Measurements from ENCODE around the gene CCDC40. TPM values are rescaled to one million over a fixed set of nuclear protein-coding genes. Genes with fewer than 3 reads are reported as not detected.

The CCDC40 gene
- total and polyA plus RNA-seq, 9 of the 15 experiments (the other 6 are each of a cell fraction or from before 2014, with no cell fraction given) = 0.07 to 0.33 TPM; not detected in 7

DNA sequence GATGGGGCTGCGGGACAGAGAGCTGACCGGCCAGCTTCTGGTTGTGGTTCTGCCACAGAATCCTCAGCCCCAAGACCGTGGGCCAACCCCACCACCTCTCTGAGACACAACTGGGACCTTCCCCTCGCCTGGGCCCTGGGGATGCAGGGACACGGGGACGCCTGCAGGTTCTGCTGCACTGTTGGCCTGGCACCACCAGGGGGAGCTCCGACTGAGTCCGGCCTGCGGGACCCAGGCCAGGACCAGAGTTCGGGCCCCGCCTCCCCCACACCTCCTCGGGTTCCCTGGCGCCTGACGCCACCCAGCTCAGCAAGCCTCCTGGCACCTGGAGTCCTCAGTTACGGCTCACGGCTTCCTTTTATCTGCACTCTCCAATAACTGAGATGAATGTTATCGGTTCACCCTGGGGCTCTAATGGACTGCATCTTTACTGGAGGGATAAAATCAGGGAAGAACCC, 28.0 kb upstream of the CCDC40 start:
- DNase-seq (ENCODE audit: extremely low read depth in 1 of 4, low spot score in 3 of 4) = peak; percentile 84 to 94 (median 91)
- no peaks in the 10 kb centered on the region for H3K79me2 ChIP-seq (ENCODE audit: control insufficient read depth, insufficient read depth, low read length)
- no peaks in the 10 kb centered on the region for H3K9me1 ChIP-seq (ENCODE audit: control insufficient read depth, insufficient read depth, low read length)
- no peak overlapping the region for H3K4me3 ChIP-seq
- H2AFZ ChIP-seq (ENCODE audit: low read depth, low read length) = no peak overlapping the region
- no TSS peak for BruUV-seq (replicated peaks)
- no peaks in the 10 kb centered on the region for H3K9me3 ChIP-seq (replicated peaks; ENCODE audit: control insufficient read depth, insufficient read depth, low read depth, low read length)
- H3K4me2 ChIP-seq (ENCODE audit: insufficient read depth, low read length) = no peak overlapping the region
- peaks cover 25 to 86% of the 10 kb centered on the region in 2 experiments for H3K27me3 ChIP-seq (ENCODE audit: control insufficient read depth in 2 of 2, insufficient read depth in 2 of 2, low read length in 2 of 2)
- H4K20me1 ChIP-seq (replicated peaks; ENCODE audit: control insufficient read depth, insufficient read depth, low read length) = peaks cover 7% of the 10 kb centered on the region
- 3% methylated on average over 17 of the region's 17 CpGs for WGBS (ENCODE audit: insufficient coverage, low coverage, missing lambda C conversion rate)
- intact Hi-C loops (cut with micrococcal nuclease) (loop anchor here (5.0 kb wide), 1 partner anchor 119 kb away; no protein-coding TSS in a partner anchor), in situ Hi-C loops (cut with MboI) (no loop called here)
- peak; percentile 88 for FAIRE-seq
- ChIA-PET CTCF (ENCODE audit: low intra/inter-chr PET ratio) (interaction anchor here (0.9 kb wide), 1 partner anchor 973 kb away, joined by 5 read pairs; no protein-coding TSS in a partner anchor), POLR2A (interaction anchor here (0.6 to 0.7 kb wide), 3 partner anchors 9 to 624 kb away, joined by 3 read pairs; no protein-coding TSS in a partner anchor)
- H3K36me3 ChIP-seq (ENCODE audit: control insufficient read depth, insufficient read depth, low read length) = no peaks in the 10 kb centered on the region
- H3K9ac ChIP-seq (ENCODE audit: insufficient read depth in 1 of 2, low read depth in 2 of 2, low read length in 2 of 2) = no peak overlapping the region
- H3K27ac ChIP-seq (ENCODE audit: extremely low read depth, low read depth, low read length) = no peak overlapping the region
- peak; percentile 94 for ATAC-seq
- H3K4me1 ChIP-seq (replicated peaks in 1 of 2; ENCODE audit: control insufficient read depth in 2 of 2, insufficient read depth in 2 of 2, low read length in 2 of 2) = peaks cover 0 to 40% of the 10 kb centered on the region in 2 experiments; a peak in 2 of 5 replicates
- TF ChIP-seq ZFP36 (IDR thresholded peaks at IDR 0.05; ENCODE audit: low read depth, low read length, partially characterized antibody) = peak; percentile 19
- peak; percentile 35 for TF ChIP-seq POU5F1 (IDR thresholded peaks at IDR 0.05; ENCODE audit: borderline replicate concordance, low read depth, low read length, partially characterized antibody)
- TF ChIP-seq SMC3 (conservative IDR thresholded peaks at IDR 0.05; ENCODE audit: insufficient read depth, low read depth, low read length) = peak; percentile 69
- TF ChIP-seq, protein P1, sequence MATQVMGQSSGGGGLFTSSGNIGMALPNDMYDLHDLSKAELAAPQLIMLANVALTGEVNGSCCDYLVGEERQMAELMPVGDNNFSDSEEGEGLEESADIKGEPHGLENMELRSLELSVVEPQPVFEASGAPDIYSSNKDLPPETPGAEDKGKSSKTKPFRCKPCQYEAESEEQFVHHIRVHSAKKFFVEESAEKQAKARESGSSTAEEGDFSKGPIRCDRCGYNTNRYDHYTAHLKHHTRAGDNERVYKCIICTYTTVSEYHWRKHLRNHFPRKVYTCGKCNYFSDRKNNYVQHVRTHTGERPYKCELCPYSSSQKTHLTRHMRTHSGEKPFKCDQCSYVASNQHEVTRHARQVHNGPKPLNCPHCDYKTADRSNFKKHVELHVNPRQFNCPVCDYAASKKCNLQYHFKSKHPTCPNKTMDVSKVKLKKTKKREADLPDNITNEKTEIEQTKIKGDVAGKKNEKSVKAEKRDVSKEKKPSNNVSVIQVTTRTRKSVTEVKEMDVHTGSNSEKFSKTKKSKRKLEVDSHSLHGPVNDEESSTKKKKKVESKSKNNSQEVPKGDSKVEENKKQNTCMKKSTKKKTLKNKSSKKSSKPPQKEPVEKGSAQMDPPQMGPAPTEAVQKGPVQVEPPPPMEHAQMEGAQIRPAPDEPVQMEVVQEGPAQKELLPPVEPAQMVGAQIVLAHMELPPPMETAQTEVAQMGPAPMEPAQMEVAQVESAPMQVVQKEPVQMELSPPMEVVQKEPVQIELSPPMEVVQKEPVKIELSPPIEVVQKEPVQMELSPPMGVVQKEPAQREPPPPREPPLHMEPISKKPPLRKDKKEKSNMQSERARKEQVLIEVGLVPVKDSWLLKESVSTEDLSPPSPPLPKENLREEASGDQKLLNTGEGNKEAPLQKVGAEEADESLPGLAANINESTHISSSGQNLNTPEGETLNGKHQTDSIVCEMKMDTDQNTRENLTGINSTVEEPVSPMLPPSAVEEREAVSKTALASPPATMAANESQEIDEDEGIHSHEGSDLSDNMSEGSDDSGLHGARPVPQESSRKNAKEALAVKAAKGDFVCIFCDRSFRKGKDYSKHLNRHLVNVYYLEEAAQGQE (IDR thresholded peaks at IDR 0.05; ENCODE audit: borderline replicate concordance) = peak; percentile 63; the same call in 1 of the 2 replicates
- TF ChIP-seq, protein P1 (CRISPR knock-in tag; IDR thresholded peaks at IDR 0.05; ENCODE audit: low read depth) = no peak
- peak; percentile 51 to 73 for TF ChIP-seq RAD21 (CRISPR knock-in tag; conservative IDR thresholded peaks at IDR 0.05 in 1 of 2, IDR thresholded peaks at IDR 0.05 in 1 of 2)
- 0 out of 2 replicates have a peak, but pooled peaks have one; percentile 26 for TF ChIP-seq MYC (IDR thresholded peaks at IDR 0.05; ENCODE audit: low read depth, low read length)
- TF ChIP-seq MYC (CRISPR knock-in tag; IDR thresholded peaks at IDR 0.05; ENCODE audit: borderline replicate concordance, low read depth) = no peak
- TF ChIP-seq CTBP1 (IDR thresholded peaks at IDR 0.05; ENCODE audit: borderline replicate concordance) = peak; percentile 36; the same call in 1 of the 2 replicates
- peak; percentile 19; the same call in 1 of the 2 replicates for TF ChIP-seq KLF16 (IDR thresholded peaks at IDR 0.05)
- peak; percentile 38 for TF ChIP-seq HMGN3 (IDR thresholded peaks at IDR 0.05; ENCODE audit: borderline replicate concordance, extremely low read depth, insufficient read length, low read depth, low read length)

Data from K562 (cell line).